Measurements from ENCODE around the gene CHCHD4. TPM values are rescaled to one million over a fixed set of nuclear protein-coding genes. Genes with fewer than 3 reads are reported as not detected.
"Not testable (repeated sequence)": the region's sequence is repeated elsewhere in the genome, so short reads cannot be mapped to it uniquely, and the experiment has no call there.

Gene CHCHD4
- total and polyA plus RNA-seq, 4 donors: 12.1 to 18.1 (median 15.0) TPM

GRCh38 chr3:14077310-14077709 lies 47.4 kb downstream of the CHCHD4 start:
- H3K27me3 ChIP-seq (ENCODE audit: control insufficient read depth, insufficient read depth, low read length): no peaks in the 10 kb centered on the region
- no peaks in the 10 kb centered on the region for H3K9me3 ChIP-seq (ENCODE audit: control insufficient read depth, insufficient read depth, low read length)
- no peak for DNase-seq (ENCODE audit: low read depth in 4 of 6, low spot score in 6 of 6)
- H3K4me1 ChIP-seq (ENCODE audit: control insufficient read depth, insufficient read depth, low read length): no peaks in the 10 kb centered on the region
- no peaks in the 10 kb centered on the region for H3K36me3 ChIP-seq (ENCODE audit: control insufficient read depth, insufficient read depth, low read length)
- no peak overlapping the region for H3K4me3 ChIP-seq (ENCODE audit: low read depth, low read length)
- no CpG with 5 or more reads among the region's 1 CpG for WGBS (ENCODE audit: insufficient coverage)
- no peak overlapping the region for H3K27ac ChIP-seq (ENCODE audit: low read depth, low read length)

- H3K27ac ChIP-seq (ENCODE audit: low read depth, low read length); H3K9me3 ChIP-seq (ENCODE audit: control insufficient read depth, insufficient read depth, low read length); H3K4me1 ChIP-seq (ENCODE audit: control insufficient read depth, insufficient read depth, low read length); H3K27me3 ChIP-seq (ENCODE audit: control insufficient read depth, insufficient read depth, low read length); H3K36me3 ChIP-seq (ENCODE audit: control insufficient read depth, insufficient read depth, low read length); DNase-seq (ENCODE audit: low read depth in 4 of 6, low spot score in 6 of 6); H3K4me3 ChIP-seq (ENCODE audit: low read depth, low read length): not testable (repeated sequence)
- no CpG with 5 or more reads among the region's 3 CpGs for WGBS (ENCODE audit: insufficient coverage)
Observed at GRCh38 chr3:14075233-14075632, 49.4 kb downstream of the CHCHD4 start.

DNA sequence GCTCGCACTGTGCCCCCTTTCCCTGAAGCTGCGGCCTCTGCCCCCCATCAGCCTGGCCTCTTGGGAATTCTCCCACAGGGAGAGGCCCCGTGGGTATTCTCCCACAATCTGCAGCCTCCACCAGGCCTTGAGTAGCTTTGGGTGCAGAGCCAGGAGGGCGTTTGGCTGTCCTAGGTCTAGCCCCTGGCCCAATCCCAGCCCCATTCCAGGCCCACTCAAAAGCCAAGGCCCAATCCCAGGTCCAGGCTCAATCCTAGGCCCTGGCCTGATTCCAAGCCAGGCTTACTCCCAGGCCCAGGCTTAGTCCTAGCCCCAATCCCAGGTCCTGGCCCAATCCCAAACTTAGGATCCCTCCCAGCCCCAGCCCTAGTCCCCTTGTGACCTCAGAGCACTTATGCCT lies 59.8 kb downstream of the CHCHD4 start:
- no peaks in the 10 kb centered on the region for H3K9me3 ChIP-seq (ENCODE audit: control insufficient read depth, insufficient read depth, low read length)
- no peaks in the 10 kb centered on the region for H3K27me3 ChIP-seq (ENCODE audit: control insufficient read depth, insufficient read depth, low read length)
- no peaks in the 10 kb centered on the region for H3K4me1 ChIP-seq (ENCODE audit: control insufficient read depth, insufficient read depth, low read length)
- H3K36me3 ChIP-seq (ENCODE audit: control insufficient read depth, insufficient read depth, low read length): no peaks in the 10 kb centered on the region
- DNase-seq (ENCODE audit: low read depth in 4 of 6, low spot score in 6 of 6): no peak
- no peak overlapping the region for H3K4me3 ChIP-seq (ENCODE audit: low read depth, low read length)
- WGBS (ENCODE audit: insufficient coverage): 90% methylated on average over 4 of the region's 4 CpGs
- H3K27ac ChIP-seq (ENCODE audit: low read depth, low read length): no peak overlapping the region

- no peak for DNase-seq (ENCODE audit: low read depth in 4 of 6, low spot score in 6 of 6)
- Histone ChIP-seq H3K4me1 (ENCODE audit: control insufficient read depth, insufficient read depth, low read length) (no peaks in the 10 kb centered on the region), H3K36me3 (ENCODE audit: control insufficient read depth, insufficient read depth, low read length) (no peaks in the 10 kb centered on the region), H3K4me3 (ENCODE audit: low read depth, low read length) (no peak overlapping the region), H3K27me3 (ENCODE audit: control insufficient read depth, insufficient read depth, low read length) (no peaks in the 10 kb centered on the region), H3K27ac (ENCODE audit: low read depth, low read length) (no peak overlapping the region), H3K9me3 (ENCODE audit: control insufficient read depth, insufficient read depth, low read length) (no peaks in the 10 kb centered on the region)
- 86% methylated on average over 1 of the region's 2 CpGs for WGBS (ENCODE audit: insufficient coverage)
Observed at GRCh38 chr3:14063152-14063551, 61.5 kb downstream of the CHCHD4 start.

Other genes starting within 250 kb of the CHCHD4 start
- 1 to 10 TPM; 5.0 to 6.1 TPM for gene WNT7A, start 244.8 kb downstream of the CHCHD4 start, total RNA-seq
- gene WNT7A, start 244.8 kb downstream of the CHCHD4 start, polyA plus RNA-seq (ENCODE audit: insufficient read length in 2 of 2): 10 to 100 TPM; 18.0 to 18.6 TPM
- gene TMEM43, start 182 bp upstream of the CHCHD4 start, total RNA-seq: 10 to 100 TPM; 48.5 to 79.3 TPM
- 10 to 100 TPM; 42.7 to 49.4 TPM for gene TMEM43, start 182 bp upstream of the CHCHD4 start, polyA plus RNA-seq (ENCODE audit: insufficient read length in 2 of 2)
- gene XPC, start 53.7 kb upstream of the CHCHD4 start, total RNA-seq: 10 to 100 TPM; 14.7 to 32.6 TPM
- gene XPC, start 53.7 kb upstream of the CHCHD4 start, polyA plus RNA-seq (ENCODE audit: insufficient read length in 2 of 2): 10 to 100 TPM; 28.3 to 30.4 TPM
- 10 to 100 TPM in 1 of 2 donors, 1 to 10 TPM in 1; 8.7 to 14.7 TPM for gene LSM3, start 53.9 kb upstream of the CHCHD4 start, total RNA-seq
- 10 to 100 TPM; 16.3 to 18.5 TPM for gene LSM3, start 53.9 kb upstream of the CHCHD4 start, polyA plus RNA-seq (ENCODE audit: insufficient read length in 2 of 2)